Measurements from ENCODE around the gene ROBO1. TPM values are rescaled to one million over a fixed set of nuclear protein-coding genes. Genes with fewer than 3 reads are reported as not detected.
"Not testable (repeated sequence)": the region's sequence is repeated elsewhere in the genome, so short reads cannot be mapped to it uniquely, and the experiment has no call there.

The ROBO1 gene
- total RNA-seq, 2 donors from 2014 or later = 7.6 to 19.7 TPM

DNA sequence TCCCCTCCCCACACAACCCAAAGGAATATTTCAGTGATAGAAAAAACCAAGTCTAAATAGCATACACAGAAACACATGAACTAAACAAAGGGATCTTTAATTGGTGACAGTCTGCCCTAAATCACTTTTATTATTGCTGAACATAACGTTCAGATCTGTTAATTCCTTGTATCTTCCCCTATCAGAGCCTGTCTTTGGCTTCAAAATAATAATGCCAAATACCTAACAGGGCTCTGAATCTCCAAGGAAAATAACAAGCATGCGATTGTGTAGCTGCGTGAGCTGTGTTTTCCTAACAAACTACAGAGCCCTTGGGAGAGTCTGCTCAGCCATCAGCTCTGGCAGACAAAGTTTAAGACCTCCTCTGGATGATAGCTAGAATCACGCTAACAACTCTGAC lies 1010.1 kb downstream of the ROBO1 start:
- Histone ChIP-seq H3K36me3 (no peaks in the 10 kb centered on the region), H3K4me1 (no peaks in the 10 kb centered on the region), H3K9me3 (no peaks in the 10 kb centered on the region), H3K4me3 (no peak overlapping the region), H3K27ac (no peak overlapping the region), H3K27me3 (no peaks in the 10 kb centered on the region)
- TF ChIP-seq, protein P1, sequence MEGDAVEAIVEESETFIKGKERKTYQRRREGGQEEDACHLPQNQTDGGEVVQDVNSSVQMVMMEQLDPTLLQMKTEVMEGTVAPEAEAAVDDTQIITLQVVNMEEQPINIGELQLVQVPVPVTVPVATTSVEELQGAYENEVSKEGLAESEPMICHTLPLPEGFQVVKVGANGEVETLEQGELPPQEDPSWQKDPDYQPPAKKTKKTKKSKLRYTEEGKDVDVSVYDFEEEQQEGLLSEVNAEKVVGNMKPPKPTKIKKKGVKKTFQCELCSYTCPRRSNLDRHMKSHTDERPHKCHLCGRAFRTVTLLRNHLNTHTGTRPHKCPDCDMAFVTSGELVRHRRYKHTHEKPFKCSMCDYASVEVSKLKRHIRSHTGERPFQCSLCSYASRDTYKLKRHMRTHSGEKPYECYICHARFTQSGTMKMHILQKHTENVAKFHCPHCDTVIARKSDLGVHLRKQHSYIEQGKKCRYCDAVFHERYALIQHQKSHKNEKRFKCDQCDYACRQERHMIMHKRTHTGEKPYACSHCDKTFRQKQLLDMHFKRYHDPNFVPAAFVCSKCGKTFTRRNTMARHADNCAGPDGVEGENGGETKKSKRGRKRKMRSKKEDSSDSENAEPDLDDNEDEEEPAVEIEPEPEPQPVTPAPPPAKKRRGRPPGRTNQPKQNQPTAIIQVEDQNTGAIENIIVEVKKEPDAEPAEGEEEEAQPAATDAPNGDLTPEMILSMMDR (IDR thresholded peaks at IDR 0.05) = no peak
- DNase-seq (ENCODE audit: low spot score) = no peak

DNA sequence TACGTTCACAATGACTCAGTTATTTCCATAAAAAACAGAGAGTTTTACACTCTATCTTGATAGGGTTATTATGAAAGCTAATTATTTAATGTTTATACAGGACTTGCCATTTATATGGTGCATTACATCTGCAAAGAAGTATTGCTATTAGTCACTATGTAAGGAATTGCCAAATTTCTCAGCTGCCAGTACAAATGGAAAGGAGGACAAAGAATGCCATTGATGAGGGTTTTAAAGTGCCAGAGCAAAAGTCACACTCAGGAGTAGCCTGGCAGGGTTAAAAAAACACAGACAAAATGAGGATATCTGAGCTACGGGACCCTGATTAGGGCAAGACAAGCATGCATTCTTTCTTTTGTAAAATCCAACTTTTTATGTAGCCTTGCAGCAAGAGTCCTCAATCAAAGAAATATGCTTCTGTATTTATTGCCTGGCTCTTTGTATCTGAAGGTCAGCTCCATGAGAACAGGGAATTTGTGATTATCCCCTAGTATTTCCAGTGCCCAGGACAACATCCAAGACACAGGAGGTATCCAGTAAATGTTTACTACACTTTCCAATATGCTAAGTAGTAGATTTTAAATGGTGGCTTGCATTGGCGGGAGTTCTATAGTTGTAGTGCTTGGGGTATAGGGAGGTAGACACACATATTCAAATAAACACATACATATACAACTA lies 1013.6 kb downstream of the ROBO1 start:
- H3K9me3 ChIP-seq = no peaks in the 10 kb centered on the region
- TF ChIP-seq, protein P1 (IDR thresholded peaks at IDR 0.05) = no peak
- H3K4me1 ChIP-seq = no peaks in the 10 kb centered on the region
- H3K4me3 ChIP-seq = no peak overlapping the region
- no peak for DNase-seq (ENCODE audit: low spot score)
- no peaks in the 10 kb centered on the region for H3K36me3 ChIP-seq
- H3K27ac ChIP-seq = no peak overlapping the region
- H3K27me3 ChIP-seq = no peaks in the 10 kb centered on the region

DNA sequence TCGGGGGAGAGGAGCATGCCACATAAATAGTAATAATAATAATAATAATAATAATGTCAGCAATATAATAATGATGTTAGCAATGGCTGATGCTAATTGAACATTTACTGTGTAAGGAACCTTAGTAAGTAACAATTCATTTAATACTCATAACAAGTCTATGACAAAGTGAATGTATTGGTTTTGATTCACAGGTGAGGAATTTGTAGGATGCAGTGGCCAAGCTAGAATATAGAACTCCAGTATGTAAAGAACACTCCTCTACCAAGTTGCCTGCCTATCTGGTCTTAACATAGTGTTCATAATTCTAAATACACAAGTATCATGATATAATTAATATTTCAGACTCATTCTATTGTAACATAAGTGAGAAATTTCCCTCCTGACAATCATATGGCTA lies 1016.5 kb downstream of the ROBO1 start:
- no peaks in the 10 kb centered on the region for H3K4me1 ChIP-seq
- no peak overlapping the region for H3K4me3 ChIP-seq
- no peaks in the 10 kb centered on the region for H3K27me3 ChIP-seq
- H3K9me3 ChIP-seq = no peaks in the 10 kb centered on the region
- H3K27ac ChIP-seq = no peak overlapping the region
- TF ChIP-seq, protein P1 (IDR thresholded peaks at IDR 0.05) = no peak
- H3K36me3 ChIP-seq = no peaks in the 10 kb centered on the region
- DNase-seq (ENCODE audit: low spot score) = no peak

DNA sequence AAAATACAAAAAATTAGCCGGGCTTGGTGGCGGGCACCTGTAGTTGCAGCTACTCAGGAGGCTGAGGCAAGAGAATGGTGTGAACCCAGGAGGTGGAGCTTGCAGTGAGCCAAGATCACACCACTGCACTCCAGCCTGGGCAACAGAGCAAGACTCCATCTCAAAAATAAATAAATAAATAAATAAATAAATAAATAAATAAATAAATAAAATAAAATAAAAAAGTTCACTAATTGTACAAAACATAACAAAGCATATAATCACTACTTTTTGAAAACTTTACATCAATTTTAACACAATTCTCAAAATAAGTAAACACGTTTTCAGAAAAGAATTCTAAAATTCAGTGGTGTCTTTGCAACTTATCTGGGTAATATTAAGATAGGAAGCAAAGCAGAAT lies 1017.5 kb downstream of the ROBO1 start:
- not testable (repeated sequence) for H3K4me3 ChIP-seq; DNase-seq (ENCODE audit: low spot score); H3K27ac ChIP-seq; H3K27me3 ChIP-seq; H3K36me3 ChIP-seq; H3K9me3 ChIP-seq; H3K4me1 ChIP-seq

DNA sequence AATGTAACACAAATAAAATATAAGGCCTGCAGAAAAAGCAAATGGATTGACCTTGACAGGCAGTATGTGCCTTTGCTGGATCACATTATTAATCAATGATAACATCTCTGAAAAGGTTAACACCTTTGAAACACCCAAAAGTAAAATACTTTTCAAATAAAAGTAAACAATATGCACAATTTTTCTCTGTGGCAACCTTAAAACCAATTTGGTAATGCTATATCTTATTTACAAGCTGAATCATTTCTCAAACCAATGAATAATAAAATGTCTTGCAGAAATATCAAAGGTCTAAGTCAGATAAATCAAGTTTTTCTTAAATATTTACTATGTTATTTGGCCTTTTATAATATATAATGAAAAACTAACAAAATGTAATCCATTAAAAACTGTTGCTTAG lies 1018.7 kb downstream of the ROBO1 start:
- TF ChIP-seq, protein P1 (IDR thresholded peaks at IDR 0.05) = no peak
- Histone ChIP-seq H3K4me3 (no peak overlapping the region), H3K27ac (no peak overlapping the region), H3K36me3 (no peaks in the 10 kb centered on the region), H3K27me3 (no peaks in the 10 kb centered on the region), H3K4me1 (no peaks in the 10 kb centered on the region), H3K9me3 (no peaks in the 10 kb centered on the region)
- DNase-seq (ENCODE audit: low spot score) = no peak

DNA sequence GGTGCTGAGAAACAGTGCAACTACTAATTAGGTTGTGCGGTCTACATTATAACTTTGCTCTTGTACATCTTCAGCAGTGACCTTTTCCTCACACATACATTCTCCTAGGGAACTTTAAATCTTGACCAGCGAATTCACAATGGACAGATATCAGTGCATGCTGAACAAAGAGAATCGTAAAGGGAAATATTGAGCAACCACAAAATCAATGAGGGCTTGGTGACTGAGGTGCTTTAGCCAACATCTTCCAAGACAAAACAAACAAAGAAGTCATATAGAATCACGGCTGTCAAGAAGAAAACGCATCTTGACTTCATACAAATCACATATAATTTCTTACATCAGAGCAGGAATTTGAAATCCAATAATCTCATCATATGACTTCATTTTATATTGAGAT lies 1022.0 kb downstream of the ROBO1 start:
- no peak for DNase-seq (ENCODE audit: low spot score)
- Histone ChIP-seq H3K9me3 (no peaks in the 10 kb centered on the region), H3K27ac (no peak overlapping the region), H3K4me1 (no peaks in the 10 kb centered on the region), H3K4me3 (no peak overlapping the region), H3K36me3 (no peaks in the 10 kb centered on the region), H3K27me3 (no peaks in the 10 kb centered on the region)
- TF ChIP-seq, protein P1 (IDR thresholded peaks at IDR 0.05) = no peak

Data from right atrium auricular region (tissue), 2 donors.